HG03066 (cell line): ENCODE results near the gene PERM1.
"Not testable (repeated sequence)": the region's sequence is repeated elsewhere in the genome, so short reads cannot be mapped to it uniquely, and the experiment has no call there.

ENCODE experiments used
- ATAC-seq: cut with Tn5 transposase; IDR thresholded peaks from one replicate; pipeline ENCODE4 v1.9.1; 2021; ENCODE audit warnings: low read depth; ENCODE audit not compliant: unreplicated experiment

PERM1 gene

DNA sequence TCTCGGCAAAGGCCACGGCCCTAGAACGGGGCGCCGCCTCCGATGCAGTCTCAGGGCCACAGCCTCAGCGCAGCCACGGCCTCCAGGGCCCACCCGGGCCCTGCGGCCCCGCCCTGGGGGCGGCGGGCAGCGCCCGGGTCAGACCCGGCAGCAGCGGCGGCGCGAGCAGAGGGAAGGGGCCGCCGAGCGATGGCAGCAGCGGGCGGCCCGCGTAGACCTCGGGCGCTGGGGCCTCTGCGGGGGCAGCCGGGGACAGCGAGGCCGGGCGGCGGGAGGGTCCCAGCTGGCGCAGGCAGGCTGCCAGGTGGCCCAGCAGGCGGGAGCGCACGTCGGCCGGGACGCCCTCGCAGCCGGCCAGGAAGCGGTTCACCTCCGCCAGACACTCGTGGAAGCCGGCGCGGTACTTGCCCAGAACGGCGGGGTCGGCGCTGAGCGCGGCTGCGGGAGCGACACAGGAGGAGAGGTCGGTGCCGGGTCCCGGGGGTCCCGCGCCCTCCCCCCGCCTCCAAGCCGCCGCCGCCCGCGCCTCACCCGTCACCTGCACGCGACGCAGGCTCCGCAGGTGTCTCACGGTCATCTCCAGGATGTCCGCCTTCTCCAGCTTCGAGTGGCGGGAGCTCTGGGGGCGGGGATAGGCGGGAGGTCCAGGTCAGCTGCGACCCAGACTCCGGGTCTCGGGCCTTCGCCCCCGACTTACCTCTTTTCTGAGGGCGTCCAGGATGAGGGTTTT is 17.3 kb upstream of the PERM1 start:
- no peak for ATAC-seq

GRCh38 chr1:998745-998994 is 16.8 kb upstream of the PERM1 start:
- no peak for ATAC-seq

DNA sequence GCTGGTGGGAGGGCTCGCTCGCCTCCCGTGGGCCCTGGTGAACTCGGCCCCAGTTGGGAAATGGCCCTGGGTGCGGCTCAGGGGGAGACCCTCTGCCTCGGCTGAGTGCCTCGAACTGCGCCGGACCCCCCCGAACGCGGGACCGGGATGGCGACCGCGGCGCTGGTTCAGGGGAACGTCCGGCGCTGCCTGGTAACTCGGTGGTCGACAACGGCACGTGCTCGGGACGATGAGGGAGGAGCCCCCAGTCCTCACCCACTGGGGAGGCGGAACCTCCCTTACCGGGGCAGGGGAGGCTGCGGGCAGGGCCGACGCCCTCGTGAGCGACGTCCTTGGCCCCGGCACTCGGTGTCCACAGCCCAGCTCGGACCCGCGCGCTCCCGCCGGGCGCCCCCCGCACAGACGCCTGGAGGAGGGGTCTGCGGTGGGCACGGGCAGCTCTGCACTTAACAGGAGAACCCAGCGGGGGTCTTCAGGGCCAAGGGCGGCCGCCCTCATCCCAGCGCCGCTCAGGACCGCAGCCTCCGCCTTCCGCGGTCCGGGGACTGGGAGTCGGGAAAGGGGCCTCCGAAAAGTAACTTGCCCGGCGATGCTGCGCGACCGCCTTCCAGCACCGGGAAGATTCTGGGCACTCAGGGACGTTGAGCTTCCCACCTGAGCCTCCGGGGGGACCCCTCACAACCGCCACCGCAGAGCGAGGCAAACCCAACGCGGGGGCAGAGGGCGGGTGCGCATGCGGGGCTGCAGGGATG is 16.3 kb upstream of the PERM1 start:
- ATAC-seq: no peak

DNA sequence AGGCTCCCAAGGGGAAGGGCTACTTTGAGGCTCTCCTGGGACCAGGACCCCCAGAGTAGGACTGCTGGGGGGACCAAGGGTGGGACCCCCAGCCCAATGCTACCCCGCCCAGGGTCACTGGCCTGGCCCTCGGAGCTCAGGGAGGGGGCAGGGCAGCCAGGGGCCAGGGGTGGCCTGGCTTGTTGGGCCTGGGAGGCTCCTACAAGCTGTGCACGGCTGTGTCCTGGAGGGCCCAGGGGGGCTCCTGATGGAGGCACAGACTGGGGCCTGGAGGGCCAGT is 15.8 kb upstream of the PERM1 start:
- no peak for ATAC-seq

GRCh38 chr1:996851-997712 is 15.2 kb upstream of the PERM1 start:
- no peak for ATAC-seq

DNA sequence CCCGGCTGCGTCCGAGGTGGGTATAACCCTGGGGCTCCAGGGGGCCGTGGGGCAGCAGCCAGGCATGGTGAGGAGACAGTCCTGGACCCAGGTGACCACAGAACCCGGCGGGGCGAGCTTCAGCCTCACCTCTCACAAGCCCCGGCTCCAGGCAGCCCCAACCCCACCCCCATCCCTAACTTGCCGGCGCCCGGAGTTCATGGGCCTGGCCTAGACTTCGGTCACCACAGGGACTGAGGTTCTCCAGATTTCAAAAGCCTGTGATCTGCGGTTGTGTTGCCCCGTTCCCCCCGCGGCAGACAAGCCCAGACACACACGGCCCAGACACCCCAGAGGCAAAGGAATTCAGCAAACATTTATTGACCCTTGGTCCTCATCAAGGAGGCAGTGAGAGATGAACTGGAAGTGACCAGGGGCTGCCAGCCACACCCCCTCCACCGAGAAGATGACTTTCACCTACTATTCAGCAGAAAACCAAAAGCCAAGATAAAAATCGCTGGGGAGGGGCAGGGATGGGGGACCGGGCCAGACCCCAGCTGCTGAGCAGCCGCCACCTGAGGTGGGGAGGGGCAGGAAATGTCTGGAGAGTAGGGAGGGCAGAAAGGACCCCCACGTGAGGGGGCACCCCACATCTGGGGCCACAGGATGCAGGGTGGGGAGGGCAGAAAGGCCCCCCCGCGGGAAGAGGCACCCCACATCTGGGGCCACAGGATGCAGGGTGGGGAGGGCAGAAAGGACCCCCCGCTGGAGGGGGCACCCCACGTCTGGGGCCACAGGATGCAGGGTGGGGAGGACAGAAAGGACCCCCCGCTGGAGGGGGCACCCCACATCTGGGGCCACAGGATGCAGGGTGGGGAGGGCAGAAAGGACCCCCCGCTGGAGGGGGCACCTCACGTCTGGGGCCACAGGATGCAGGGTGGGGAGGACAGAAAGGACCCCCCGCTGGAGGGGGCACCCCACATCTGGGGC is 14.1 kb upstream of the PERM1 start:
- no peak for ATAC-seq

- ATAC-seq: not testable (repeated sequence)
These were observed 12.7 kb upstream of the PERM1 start for GRCh38 chr1:994546-994945.

DNA sequence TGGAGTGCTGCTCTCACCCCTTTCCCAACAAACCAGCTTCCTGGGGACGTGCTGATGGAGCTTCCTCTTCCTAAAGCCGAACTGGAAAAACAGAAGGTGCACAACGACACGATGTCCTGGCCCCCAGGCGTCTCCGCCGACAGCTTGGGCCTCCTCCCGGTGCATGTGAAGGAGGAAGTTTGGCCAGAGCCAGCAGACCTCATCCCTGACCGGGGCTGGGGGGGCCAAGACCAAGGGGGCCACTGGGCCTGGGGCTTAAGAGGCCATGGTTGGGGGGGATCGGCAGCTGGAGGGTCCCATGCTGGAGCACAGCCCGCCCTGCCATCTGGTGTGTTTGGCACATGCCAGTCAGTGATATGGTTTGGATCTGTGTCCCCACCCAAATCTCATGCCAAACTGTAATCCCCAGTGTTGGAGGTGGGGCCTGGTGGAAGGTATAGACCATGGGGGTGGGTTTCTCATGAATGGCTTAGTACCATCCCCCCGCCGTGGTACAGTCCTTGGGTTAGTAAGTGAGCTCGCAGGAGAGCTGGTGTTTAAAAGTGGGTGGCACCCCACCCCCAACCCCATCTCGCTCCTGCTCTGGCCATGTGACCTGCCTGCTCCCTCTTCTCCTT is 11.6 kb upstream of the PERM1 start:
- ATAC-seq: no peak

DNA sequence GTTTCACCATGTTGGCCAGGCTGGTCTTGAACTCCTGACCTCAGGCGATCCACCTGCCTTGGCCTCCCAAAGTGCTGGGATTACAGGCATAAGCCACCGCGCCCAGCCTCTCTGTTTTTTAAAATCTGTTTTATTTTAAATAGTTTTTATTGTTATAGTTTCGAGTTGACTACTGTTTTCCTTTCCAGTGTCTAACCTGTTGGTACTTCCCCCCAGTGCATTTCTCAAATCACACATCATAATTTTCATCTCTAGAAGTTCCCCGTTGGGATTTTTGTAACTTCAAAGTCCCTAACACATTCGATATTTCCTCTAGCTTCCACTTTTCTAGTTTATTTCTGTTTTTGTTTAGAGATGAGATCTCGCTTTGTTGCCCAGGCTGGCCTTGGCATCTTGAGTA is 10.5 kb upstream of the PERM1 start:
- ATAC-seq: no peak

- ATAC-seq: no peak
These were observed 10.0 kb upstream of the PERM1 start for GRCh38 chr1:991895-992294.

GRCh38 chr1:991275-991674 is 9.4 kb upstream of the PERM1 start:
- ATAC-seq: not testable (repeated sequence)

DNA sequence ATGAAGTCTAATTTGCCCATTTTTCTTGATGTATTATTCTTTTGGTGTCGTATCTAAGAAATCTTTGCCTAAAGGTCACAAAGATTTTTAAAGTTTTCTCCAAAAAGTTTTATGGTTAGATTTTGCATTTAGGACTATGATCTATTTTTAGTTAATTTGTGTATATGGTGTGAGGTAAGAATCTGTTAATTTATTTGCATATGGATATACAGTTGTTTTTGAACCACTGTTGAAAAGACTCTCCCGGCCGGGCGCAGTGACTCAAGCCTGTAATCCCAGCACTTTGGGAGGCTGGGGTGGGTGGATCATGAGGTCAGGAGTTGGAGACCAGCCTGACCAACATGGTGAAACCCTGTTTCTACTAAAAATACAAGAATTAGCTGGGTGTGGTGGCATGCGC is 6.2 kb upstream of the PERM1 start:
- not testable (repeated sequence) for ATAC-seq

DNA sequence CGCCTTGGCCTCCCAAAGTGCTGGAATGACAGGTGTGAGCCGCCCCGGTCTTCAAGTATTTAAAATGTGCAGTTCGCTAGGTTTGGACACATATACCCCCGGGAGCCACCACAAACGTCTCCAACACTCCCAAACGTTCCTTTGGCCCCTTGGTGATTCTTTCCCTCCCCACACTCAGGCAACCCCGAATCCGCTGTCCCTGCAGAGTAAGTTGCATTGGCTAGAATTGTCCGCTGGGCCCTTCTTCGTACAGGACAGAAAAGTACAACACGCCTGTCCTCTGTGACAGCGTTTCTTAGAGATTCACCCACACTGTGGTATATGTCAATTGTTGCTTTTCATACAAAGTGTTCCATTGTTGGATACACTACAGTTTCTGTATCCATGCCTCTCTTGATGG is 3.2 kb upstream of the PERM1 start:
- no peak for ATAC-seq

DNA sequence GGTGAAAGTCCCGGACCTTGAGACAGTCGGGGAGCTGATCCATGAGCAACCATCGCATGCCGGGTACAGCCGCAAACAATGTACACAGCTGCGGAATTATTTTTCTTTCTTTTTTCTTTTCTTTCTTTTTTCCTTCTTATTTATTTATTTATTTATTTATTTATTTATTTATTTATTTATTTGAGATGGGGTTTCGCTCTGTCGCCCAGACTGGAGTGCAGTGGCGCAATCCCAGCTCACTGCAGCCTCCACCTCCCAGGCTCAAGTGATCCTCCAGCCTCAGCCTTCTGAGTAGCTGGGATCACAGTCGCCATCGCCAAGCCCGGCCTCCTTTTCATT is 2.6 kb upstream of the PERM1 start:
- ATAC-seq: no peak

DNA sequence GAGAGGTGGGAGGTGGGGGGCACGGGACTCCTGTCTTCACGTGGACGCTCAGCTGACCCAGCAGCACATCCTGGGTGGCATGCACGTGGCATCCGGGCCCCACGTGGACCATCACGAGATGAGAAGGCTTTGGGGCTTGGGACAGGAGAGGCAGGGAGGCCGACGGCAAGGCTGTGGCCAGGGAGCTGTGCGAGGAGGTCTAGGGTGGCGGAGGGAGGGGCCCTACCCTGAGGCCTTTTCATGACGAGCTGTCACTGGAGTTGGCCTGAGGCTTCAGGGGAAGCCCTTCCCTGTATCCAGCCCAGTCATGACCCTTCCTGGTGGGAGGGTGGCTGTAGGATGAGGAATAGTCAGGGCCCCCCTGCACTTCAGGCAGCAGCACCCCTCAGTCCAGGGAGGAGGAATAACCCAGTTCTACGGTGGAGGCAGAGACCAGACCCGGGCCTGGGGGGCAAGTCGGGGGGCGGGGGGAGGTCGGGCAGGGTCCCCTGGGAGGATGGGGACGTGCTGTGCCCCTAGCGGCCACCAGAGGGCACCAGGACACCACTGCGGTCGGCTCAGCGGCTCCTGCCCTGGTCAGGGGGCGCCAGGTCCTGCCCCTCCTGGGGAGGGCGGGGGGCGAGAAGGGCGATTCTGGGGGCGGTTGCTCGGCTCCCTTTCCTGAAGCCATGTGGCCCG is 2.0 kb upstream of the PERM1 start:
- ATAC-seq: no peak

GRCh38 chr1:982765-983436 is 1.0 kb upstream of the PERM1 start:
- no peak for ATAC-seq

DNA sequence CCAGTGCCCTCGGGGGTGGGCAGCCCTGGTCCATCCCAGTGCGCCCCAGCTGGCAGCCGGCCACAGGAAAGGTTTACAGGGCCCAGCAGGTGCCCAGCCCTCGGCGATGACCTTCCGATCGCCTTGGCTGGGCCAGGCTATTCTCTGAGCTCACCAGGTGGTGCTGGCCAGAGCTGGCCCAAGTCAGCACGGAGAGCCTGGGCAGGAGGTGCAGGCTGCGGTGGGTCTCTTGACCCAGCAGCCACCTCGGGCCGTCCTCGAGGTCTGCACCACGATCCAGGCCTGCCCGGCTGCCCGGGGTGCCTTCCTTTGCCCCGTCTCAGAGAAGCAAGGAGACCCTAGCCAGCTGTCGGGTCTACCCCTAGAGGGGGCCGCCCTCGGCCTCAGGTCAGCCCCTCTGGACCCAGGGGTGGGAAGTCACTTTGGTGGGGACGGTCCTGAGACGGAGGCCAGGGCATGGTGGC is 370 bp downstream of the PERM1 start:
- ATAC-seq: no peak

DNA sequence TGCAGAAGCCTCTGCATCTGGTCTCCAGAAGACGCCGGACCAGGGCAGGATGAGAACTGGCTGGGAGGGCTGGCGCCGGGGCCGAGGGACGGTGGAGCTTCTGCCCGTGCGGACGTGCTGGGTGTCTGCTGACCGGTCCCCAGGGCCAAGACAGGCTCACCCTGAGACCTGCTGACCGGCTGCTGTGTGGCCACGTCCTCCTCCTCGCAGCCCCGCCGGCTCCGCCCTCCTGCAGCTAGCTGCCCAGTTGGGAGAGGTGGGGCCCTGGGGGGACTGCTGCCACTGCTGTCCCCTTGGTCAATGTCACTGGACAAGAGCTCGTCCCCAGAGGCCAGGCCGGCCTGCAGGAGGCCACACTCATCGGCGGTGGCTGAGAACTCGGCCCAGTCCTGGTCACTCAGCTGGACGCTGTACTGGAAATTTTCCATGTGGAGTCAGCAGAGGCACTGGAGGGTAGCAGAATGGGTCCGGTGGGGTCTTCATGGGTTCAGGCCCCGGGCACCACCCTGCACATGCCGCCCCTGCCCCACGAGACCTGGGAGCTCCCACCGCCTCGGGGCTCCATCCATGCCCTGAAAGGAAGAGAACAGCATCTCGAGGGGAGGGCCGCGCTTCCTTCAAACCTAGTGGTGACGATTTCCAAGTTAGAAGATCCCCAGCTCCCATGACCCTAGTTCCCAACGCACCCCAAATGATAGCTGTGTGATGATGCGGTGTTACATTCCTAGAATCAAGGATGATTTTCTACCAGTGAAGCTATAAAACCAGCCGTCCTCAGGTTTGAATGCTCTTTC is 1.1 kb downstream of the PERM1 start:
- no peak for ATAC-seq
